DOHH2 (cell line): Measurements from ENCODE around the gene FBXO42.
"Not testable (repeated sequence)": the region's sequence is repeated elsewhere in the genome, so short reads cannot be mapped to it uniquely, and the experiment has no call there.

Experiments used
- H3F3A ChIP-seq: fragments of 200-600 bp; sonication (generic), shearing (Covaris generic); 2 replicates; pipeline ENCODE4 v1.6.0; 2016; ENCODE audit warnings: antibody characterized with exemption, mild to moderate bottlenecking; ENCODE audit not compliant: control insufficient read depth, insufficient read depth
- H3K27ac ChIP-seq: fragments of 200-600 bp; sonication (generic); 2 replicates; pipeline ENCODE4 v1.5.1; 2014; ENCODE audit warnings: low read depth, mild to moderate bottlenecking, low read length, moderate library complexity
- H3K27me3 ChIP-seq: fragments of 200-600 bp; sonication (generic); 2 replicates; pipeline ENCODE4 v1.6.1; 2014; ENCODE audit warnings: mild to moderate bottlenecking, low read length, mixed read lengths; ENCODE audit not compliant: control insufficient read depth
- H3K36me3 ChIP-seq: fragments of 200-600 bp; sonication (generic); 2 replicates; pipeline ENCODE4 v1.6.1; 2014; ENCODE audit warnings: mild to moderate bottlenecking, low read length, moderate library complexity, mixed read lengths; ENCODE audit not compliant: control insufficient read depth
- H3K4me1 ChIP-seq: fragments of 200-600 bp; sonication (generic); 2 replicates; pipeline ENCODE4 v1.6.1; 2014; ENCODE audit warnings: mild to moderate bottlenecking, low read length, mixed read lengths; ENCODE audit not compliant: control insufficient read depth
- H3K4me2 ChIP-seq: fragments of 200-600 bp; sonication (generic); 2 replicates; pipeline ENCODE4 v1.6.0; 2014; ENCODE audit warnings: mild to moderate bottlenecking, low read length, moderate library complexity
- H3K4me3 ChIP-seq: fragments of 200-600 bp; sonication (generic); 2 replicates; pipeline ENCODE4 v1.5.1; 2014; ENCODE audit warnings: mild to moderate bottlenecking, low read length, mixed read lengths
- H3K79me2 ChIP-seq: fragments of 200-600 bp; sonication (generic); 2 replicates; pipeline ENCODE4 v1.6.1; 2014; ENCODE audit warnings: mild to moderate bottlenecking, low read length, mixed read lengths; ENCODE audit not compliant: control insufficient read depth
- H3K9me2 ChIP-seq: fragments of 200-600 bp; sonication (generic); replicated peaks from 2 replicates; pipeline ENCODE4 v1.6.1; 2014; ENCODE audit warnings: mild to moderate bottlenecking, low read length, mixed read lengths; ENCODE audit not compliant: control insufficient read depth
- H3K9me3 ChIP-seq: fragments of 200-600 bp; sonication (generic); 2 replicates; pipeline ENCODE4 v1.6.1; 2014; ENCODE audit warnings: antibody characterized with exemption, low read length, mixed read lengths; ENCODE audit not compliant: control insufficient read depth, insufficient read depth
- H4K20me1 ChIP-seq: fragments of 200-600 bp; sonication (generic); 2 replicates; pipeline ENCODE4 v1.6.0; 2014; ENCODE audit warnings: low read depth, mild to moderate bottlenecking, antibody characterized with exemption, low read length, moderate library complexity; ENCODE audit not compliant: control insufficient read depth, insufficient read depth
- CTCF ChIP-seq: fragments of 200-600 bp; sonication (generic); IDR thresholded peaks from one replicate; pipeline ENCODE4 v1.5.1; 2014; ENCODE audit warnings: antibody characterized with exemption, mild to moderate bottlenecking, low read depth, low read length; ENCODE audit not compliant: poor library complexity, severe bottlenecking
- EZH2phosphoT487 ChIP-seq: fragments of 200-600 bp; sonication (generic); IDR thresholded peaks from 2 replicates; pipeline ENCODE4 v1.6.1; 2017; ENCODE audit warnings: borderline replicate concordance, mild to moderate bottlenecking, antibody characterized with exemption, low read length, moderate library complexity, mixed read lengths

The FBXO42 gene

GRCh38 chr1:16262067-16262466 lies 90.2 kb downstream of the FBXO42 start:
- TF ChIP-seq EZH2phosphoT487 (no peak), CTCF (no peak)
- no peaks in the 10 kb centered on the region for H3K4me1 ChIP-seq
- no peak overlapping the region for H3K4me2 ChIP-seq
- no peaks in the 10 kb centered on the region for H3K36me3 ChIP-seq
- H4K20me1 ChIP-seq: no peaks in the 10 kb centered on the region
- H3K27me3 ChIP-seq: no peaks in the 10 kb centered on the region
- no peaks in the 10 kb centered on the region for H3K9me2 ChIP-seq
- no peaks in the 10 kb centered on the region for H3K9me3 ChIP-seq
- H3K79me2 ChIP-seq: no peaks in the 10 kb centered on the region
- H3K4me3 ChIP-seq: no peak overlapping the region
- no peak overlapping the region for H3K27ac ChIP-seq
- H3F3A ChIP-seq: 0 out of 2 replicates have a peak, but pooled peaks cover 4% of the 10 kb centered on the region

GRCh38 chr1:16260814-16261213 lies 91.5 kb downstream of the FBXO42 start:
- H3K27me3 ChIP-seq: no peaks in the 10 kb centered on the region
- H4K20me1 ChIP-seq: no peaks in the 10 kb centered on the region
- H3K4me1 ChIP-seq: no peaks in the 10 kb centered on the region
- H3K27ac ChIP-seq: no peak overlapping the region
- H3K36me3 ChIP-seq: peaks cover 9% of the 10 kb centered on the region
- H3K79me2 ChIP-seq: no peaks in the 10 kb centered on the region
- TF ChIP-seq CTCF (no peak), EZH2phosphoT487 (no peak)
- no peak overlapping the region for H3K4me2 ChIP-seq
- H3K4me3 ChIP-seq: no peak overlapping the region
- H3K9me2 ChIP-seq: no peaks in the 10 kb centered on the region
- 0 out of 2 replicates have a peak, but pooled peaks cover 3% of the 10 kb centered on the region for H3F3A ChIP-seq
- no peaks in the 10 kb centered on the region for H3K9me3 ChIP-seq

GRCh38 chr1:16258591-16259135 lies 93.6 kb downstream of the FBXO42 start:
- H3K9me3 ChIP-seq: no peaks in the 10 kb centered on the region
- no peak overlapping the region for H3K4me3 ChIP-seq
- H3K27me3 ChIP-seq: no peaks in the 10 kb centered on the region
- no peak overlapping the region for H3K27ac ChIP-seq
- no peaks in the 10 kb centered on the region for H3K9me2 ChIP-seq
- H3K79me2 ChIP-seq: no peaks in the 10 kb centered on the region
- no peaks in the 10 kb centered on the region for H3K4me1 ChIP-seq
- H3F3A ChIP-seq: no peaks in the 10 kb centered on the region
- peaks cover 29% of the 10 kb centered on the region for H3K36me3 ChIP-seq
- no peaks in the 10 kb centered on the region for H4K20me1 ChIP-seq
- no peak for TF ChIP-seq CTCF
- TF ChIP-seq EZH2phosphoT487: no peak
- no peak overlapping the region for H3K4me2 ChIP-seq

GRCh38 chr1:16257968-16258367 lies 94.3 kb downstream of the FBXO42 start:
- Histone ChIP-seq H3K27ac (no peak overlapping the region), H3K27me3 (no peaks in the 10 kb centered on the region), H3K4me1 (no peaks in the 10 kb centered on the region), H3K4me2 (no peak overlapping the region), H4K20me1 (no peaks in the 10 kb centered on the region), H3F3A (no peaks in the 10 kb centered on the region), H3K79me2 (no peaks in the 10 kb centered on the region), H3K4me3 (no peak overlapping the region), H3K9me2 (no peaks in the 10 kb centered on the region), H3K9me3 (no peaks in the 10 kb centered on the region), H3K36me3 (peaks cover 36% of the 10 kb centered on the region)
- no peak for TF ChIP-seq CTCF
- no peak for TF ChIP-seq EZH2phosphoT487

DNA sequence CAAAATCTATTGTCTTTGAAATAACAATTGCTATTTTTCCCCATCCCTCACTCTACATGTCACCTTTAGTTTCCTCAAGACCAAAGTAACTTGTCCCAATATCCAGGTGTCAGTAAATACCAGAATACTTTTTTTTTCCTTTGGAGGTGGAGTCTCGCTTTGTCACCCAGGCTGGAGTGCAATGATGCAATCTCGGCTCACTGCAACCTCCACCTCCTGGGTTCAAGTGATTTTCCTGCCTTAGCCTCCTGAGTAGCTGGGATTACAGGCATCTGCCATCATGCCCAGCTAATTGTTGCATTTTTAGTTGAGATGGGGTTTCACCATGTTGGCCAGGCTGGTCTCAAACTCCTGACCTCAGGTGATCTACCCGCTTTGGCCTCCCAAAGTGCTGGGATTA lies 94.7 kb downstream of the FBXO42 start:
- H3K27ac ChIP-seq, H3K4me1 ChIP-seq, H3K79me2 ChIP-seq, H3K9me3 ChIP-seq, H3F3A ChIP-seq, H3K4me2 ChIP-seq, H3K27me3 ChIP-seq, H4K20me1 ChIP-seq, H3K4me3 ChIP-seq, H3K9me2 ChIP-seq: not testable (repeated sequence)
- peaks cover 40% of the 10 kb centered on the region for H3K36me3 ChIP-seq
